ENCODE results near the gene PTPRE.

The PTPRE gene

DNA sequence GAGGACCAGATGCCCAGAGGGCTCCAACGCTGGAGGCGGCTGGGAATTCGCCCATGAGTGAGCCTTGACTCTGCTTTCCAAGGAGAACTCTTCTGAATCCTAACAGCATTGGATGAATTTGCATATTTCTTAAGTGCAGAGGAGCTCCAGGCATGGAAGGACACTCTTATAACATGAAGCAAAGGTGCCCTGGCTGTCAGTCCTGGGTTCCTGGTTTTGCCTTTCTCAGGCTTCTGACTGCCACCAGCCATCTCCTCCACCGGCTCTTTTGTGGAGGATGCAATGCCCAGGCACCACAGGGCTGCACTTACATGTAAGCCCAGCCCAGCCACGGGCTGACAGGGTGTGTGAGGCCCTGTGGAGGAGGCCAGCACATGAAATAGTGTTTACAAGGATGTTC, 22.4 kb upstream of the PTPRE start (continued):
- TF ChIP-seq PRDM6 (tag by site-specific recombination; IDR thresholded peaks at IDR 0.05), result no peak
- no peak for TF ChIP-seq ZFP69B (tag by site-specific recombination; IDR thresholded peaks at IDR 0.05)
- TF ChIP-seq ZNF837 (tag by site-specific recombination; IDR thresholded peaks at IDR 0.05), result no peak
- TF ChIP-seq ZNF514 (tag by site-specific recombination; IDR thresholded peaks at IDR 0.05), result no peak
- TF ChIP-seq, protein P1, sequence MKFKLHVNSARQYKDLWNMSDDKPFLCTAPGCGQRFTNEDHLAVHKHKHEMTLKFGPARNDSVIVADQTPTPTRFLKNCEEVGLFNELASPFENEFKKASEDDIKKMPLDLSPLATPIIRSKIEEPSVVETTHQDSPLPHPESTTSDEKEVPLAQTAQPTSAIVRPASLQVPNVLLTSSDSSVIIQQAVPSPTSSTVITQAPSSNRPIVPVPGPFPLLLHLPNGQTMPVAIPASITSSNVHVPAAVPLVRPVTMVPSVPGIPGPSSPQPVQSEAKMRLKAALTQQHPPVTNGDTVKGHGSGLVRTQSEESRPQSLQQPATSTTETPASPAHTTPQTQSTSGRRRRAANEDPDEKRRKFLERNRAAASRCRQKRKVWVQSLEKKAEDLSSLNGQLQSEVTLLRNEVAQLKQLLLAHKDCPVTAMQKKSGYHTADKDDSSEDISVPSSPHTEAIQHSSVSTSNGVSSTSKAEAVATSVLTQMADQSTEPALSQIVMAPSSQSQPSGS (tag by site-specific recombination; IDR thresholded peaks at IDR 0.05; ENCODE audit: low read depth), result no peak

DNA sequence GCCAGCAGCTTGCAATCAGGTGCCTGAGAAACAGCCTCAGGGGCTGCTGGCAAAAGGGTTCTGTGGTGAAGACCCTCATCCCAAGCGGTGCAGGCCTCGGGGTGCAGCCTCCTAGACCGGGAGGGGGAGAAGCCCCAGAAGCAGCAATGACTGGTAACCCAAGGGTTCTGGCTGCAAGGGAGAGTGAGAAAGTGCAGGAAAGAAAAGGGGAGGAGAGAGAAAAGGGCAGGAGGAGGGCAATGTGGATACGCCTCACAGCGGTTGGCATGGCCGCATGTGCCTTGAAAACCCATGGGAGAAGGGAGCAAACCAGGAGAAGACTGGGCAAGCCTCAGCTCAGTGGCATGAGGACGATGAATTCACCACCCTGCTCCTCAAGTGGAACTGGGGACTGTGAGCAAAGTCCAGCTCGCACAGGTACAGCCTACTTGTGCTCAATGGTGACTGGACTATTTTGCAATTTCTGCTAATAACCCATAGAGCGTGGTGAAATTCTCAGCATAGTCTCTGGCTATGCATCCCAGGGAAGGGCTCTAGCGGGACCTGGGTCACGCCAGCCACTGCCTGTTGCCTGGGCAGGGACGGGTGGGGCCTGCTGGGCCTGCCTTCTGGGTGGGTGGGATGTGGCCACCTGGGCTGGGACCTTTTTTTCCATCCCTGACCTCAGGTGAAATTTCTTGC, 20.4 kb upstream of the PTPRE start:
- no peaks in the 10 kb centered on the region for H3K4me1 ChIP-seq (ENCODE audit: control insufficient read depth, insufficient read depth, low read length)
- ChIA-PET CTCF (interaction anchor here (0.6 kb wide), 2 partner anchors 114 to 1952 kb away, joined by 3 read pairs; no protein-coding TSS in a partner anchor), POLR2A (no interaction called here)
- no peaks in the 10 kb centered on the region for H3K36me3 ChIP-seq (ENCODE audit: control insufficient read depth in 2 of 2, insufficient read depth in 1 of 2, low read length in 2 of 2)
- H3K27ac ChIP-seq (ENCODE audit: extremely low read depth, low read depth, low read length), result no peak overlapping the region
- TF ChIP-seq SP7 (tag by site-specific recombination; IDR thresholded peaks at IDR 0.05), result no peak
- no peak for TF ChIP-seq ZFP69B (tag by site-specific recombination; IDR thresholded peaks at IDR 0.05)
- no peaks in the 10 kb centered on the region for H3K9me3 ChIP-seq (ENCODE audit: control insufficient read depth, insufficient read depth, low read depth, low read length)
- H3K4me3 ChIP-seq (ENCODE audit: low read depth, low read length), result no peak overlapping the region

GRCh38 chr10:127887541-127888415, 19.1 kb upstream of the PTPRE start:
- ChIA-PET POLR2A (no interaction called here), CTCF (interaction anchor here (0.6 kb wide), 1 partner anchor 1953 kb away, joined by 3 read pairs; no protein-coding TSS in a partner anchor)
- Histone ChIP-seq H3K27ac (ENCODE audit: extremely low read depth, low read depth, low read length) (no peak overlapping the region), H3K4me1 (ENCODE audit: control insufficient read depth, insufficient read depth, low read length) (no peaks in the 10 kb centered on the region), H3K4me3 (ENCODE audit: low read depth, low read length) (no peak overlapping the region), H3K36me3 (ENCODE audit: control insufficient read depth in 2 of 2, insufficient read depth in 1 of 2, low read length in 2 of 2) (no peaks in the 10 kb centered on the region), H3K9me3 (ENCODE audit: control insufficient read depth, insufficient read depth, low read depth, low read length) (no peaks in the 10 kb centered on the region)
- TF ChIP-seq ZNF670 (tag by site-specific recombination; IDR thresholded peaks at IDR 0.05; ENCODE audit: low read depth) (no peak), YY2 (tag by site-specific recombination; IDR thresholded peaks at IDR 0.05) (no peak), ZBTB44 (tag by site-specific recombination; IDR thresholded peaks at IDR 0.05) (no peak), ZNF366 (tag by site-specific recombination; conservative IDR thresholded peaks at IDR 0.05) (no peak), ZNF114 (tag by site-specific recombination; IDR thresholded peaks at IDR 0.05) (no peak), ZNF529 (tag by site-specific recombination; IDR thresholded peaks at IDR 0.05; ENCODE audit: insufficient replicate concordance) (no peak), ZNF629 (tag by site-specific recombination; IDR thresholded peaks at IDR 0.05) (no peak), KLF9 (tag by site-specific recombination; IDR thresholded peaks at IDR 0.05; ENCODE audit: low read depth) (no peak), ZNF561 (tag by site-specific recombination; IDR thresholded peaks at IDR 0.05; ENCODE audit: borderline replicate concordance) (no peak), ZNF510 (tag by site-specific recombination; IDR thresholded peaks at IDR 0.05; ENCODE audit: insufficient replicate concordance) (no peak), ZNF623 (tag by site-specific recombination; IDR thresholded peaks at IDR 0.05) (no peak), ZNF311 (tag by site-specific recombination; IDR thresholded peaks at IDR 0.05; ENCODE audit: borderline replicate concordance) (no peak)
